Measurements from ENCODE around the gene SLC5A10.
"Not testable (repeated sequence)": the region's sequence is repeated elsewhere in the genome, so short reads cannot be mapped to it uniquely, and the experiment has no call there.

DNA sequence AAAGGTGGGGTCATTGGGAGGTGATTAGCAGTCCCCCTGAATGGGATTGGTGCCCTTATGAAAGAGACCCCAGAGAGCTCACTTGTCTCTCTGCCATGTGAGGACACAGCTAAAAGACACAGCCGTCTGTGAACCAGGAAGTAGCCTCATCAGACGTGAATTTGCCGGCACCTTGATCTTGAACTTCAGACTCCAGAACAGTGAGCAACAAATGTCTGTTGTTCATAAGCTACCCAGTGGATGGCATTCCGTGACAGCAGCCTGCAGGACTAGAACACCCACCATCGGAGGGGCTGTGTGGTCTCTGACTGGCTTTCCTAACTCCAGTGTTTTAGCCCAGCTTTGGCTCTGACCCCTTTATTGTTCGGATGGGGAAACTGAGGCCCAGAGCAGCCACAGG lies 85.6 kb downstream of the SLC5A10 start:
- not testable (repeated sequence) for TF ChIP-seq POLR2AphosphoS5 (IDR thresholded peaks at IDR 0.05; ENCODE audit: low read depth, low read length); RCOR1 (IDR thresholded peaks at IDR 0.05; ENCODE audit: low read length); MXI1 (IDR thresholded peaks at IDR 0.05; ENCODE audit: low read depth, low read length); RFX5 (IDR thresholded peaks at IDR 0.05; ENCODE audit: low read length); GATA2 (CRISPR knock-in tag; IDR thresholded peaks at IDR 0.05)
- TF ChIP-seq, protein P1, sequence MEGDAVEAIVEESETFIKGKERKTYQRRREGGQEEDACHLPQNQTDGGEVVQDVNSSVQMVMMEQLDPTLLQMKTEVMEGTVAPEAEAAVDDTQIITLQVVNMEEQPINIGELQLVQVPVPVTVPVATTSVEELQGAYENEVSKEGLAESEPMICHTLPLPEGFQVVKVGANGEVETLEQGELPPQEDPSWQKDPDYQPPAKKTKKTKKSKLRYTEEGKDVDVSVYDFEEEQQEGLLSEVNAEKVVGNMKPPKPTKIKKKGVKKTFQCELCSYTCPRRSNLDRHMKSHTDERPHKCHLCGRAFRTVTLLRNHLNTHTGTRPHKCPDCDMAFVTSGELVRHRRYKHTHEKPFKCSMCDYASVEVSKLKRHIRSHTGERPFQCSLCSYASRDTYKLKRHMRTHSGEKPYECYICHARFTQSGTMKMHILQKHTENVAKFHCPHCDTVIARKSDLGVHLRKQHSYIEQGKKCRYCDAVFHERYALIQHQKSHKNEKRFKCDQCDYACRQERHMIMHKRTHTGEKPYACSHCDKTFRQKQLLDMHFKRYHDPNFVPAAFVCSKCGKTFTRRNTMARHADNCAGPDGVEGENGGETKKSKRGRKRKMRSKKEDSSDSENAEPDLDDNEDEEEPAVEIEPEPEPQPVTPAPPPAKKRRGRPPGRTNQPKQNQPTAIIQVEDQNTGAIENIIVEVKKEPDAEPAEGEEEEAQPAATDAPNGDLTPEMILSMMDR (IDR thresholded peaks at IDR 0.05), result not testable (repeated sequence)
